HG03108 (cell line): ENCODE data around the gene FTO.
"Not testable (repeated sequence)": the region's sequence is repeated elsewhere in the genome, so short reads cannot be mapped to it uniquely, and the experiment has no call there.

ENCODE experiments used
- ATAC-seq: cut with Tn5 transposase; IDR thresholded peaks from one replicate; pipeline ENCODE4 v1.9.1; 2021; ENCODE audit warnings: moderate library complexity; ENCODE audit not compliant: unreplicated experiment

The FTO gene

DNA sequence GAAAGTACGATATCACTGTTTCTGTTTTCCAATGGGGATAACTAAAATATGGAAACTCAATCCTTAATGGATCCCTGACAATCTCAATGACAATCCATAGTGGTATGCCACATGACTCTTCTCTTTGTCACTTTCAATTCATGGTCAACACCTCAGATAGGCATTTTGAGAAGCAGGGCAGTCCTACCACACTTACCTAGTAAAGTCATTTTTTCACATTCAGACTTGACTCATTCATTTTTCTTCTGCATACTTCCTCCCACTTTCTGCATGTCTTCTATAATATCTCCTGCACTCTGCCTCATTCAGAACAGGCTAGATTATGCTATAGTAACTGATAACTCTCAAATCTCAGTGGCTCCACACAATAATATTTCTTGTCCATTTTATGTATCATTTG, 117.5 kb downstream of the FTO start:
- ATAC-seq, result no peak

DNA sequence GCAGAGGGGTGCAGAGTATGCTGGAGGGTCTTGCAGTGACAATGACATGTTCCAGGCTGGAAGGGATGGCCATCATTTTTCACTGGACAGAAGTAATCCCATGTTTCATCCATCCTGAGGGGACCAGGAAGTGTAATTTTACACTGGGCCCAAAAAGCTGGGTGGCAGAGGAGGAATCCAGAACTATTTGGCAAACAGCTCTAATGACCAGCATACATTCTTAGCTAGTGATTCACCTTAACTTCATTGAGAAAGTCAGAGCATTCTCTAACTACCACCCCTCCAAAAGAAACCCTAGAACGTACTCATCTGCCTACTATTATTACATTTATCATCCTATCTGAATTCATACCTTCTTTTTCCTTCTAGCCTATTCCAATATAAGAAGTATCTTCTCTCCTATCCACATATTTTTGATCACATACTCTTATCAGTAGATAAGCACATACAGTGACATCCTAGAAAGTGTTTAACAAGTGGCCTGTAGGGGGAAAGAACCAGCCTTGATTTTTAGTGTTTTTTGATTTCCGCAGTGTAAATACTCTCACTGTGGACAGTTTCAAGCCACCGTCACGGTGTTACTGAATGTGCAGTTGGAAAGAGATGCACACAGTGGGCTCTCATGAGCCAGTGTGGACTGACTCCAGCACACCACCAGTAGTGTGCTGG, 118.1 kb downstream of the FTO start:
- ATAC-seq, result no peak

DNA sequence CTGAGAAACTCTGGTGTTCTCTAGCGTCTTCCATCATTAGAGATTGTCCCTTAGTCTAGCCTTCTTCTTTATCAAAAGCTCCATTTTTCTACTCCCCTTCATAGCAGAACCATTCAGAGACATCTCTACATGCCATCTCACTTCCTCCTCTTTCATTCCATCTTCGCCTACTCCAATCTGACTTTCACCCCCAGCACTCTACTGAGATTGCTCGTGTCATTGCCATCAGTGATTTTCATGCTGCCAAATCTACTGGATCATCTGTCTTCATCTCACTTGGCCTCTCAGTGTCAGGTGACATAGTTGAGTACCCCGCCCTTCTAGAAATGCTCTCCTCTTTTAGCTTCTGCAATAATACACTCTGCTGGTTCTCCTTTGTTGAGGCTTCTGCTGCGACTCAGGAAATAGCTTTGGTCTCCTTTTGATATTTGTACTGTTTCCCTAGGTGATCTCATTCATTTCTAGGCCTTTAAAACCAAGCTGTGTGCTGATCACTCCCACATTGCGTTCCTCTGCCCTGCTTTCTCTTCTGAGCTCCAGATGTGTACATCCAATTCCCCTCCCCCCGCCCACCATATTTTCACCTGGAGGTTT, 119.1 kb downstream of the FTO start:
- ATAC-seq, result no peak

DNA sequence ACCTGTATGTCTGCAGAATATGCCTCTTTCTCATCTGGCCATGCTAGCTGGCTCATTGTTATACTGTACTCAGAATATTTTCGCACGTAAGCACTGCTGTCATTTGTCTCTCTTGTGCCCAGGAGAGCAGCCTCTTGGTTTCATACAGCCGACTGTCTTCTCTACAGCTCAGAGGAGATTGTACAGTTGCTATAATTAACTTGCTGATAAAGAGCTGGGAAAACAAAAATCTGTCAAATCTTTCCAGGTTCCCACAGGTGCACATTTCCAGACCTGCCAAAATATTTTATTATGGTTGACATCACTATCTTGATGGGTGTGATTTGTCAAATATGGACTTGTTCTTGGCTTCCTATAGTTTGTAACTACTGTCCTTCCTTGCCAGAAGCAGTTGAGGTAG, 122.7 kb downstream of the FTO start:
- ATAC-seq, result no peak

DNA sequence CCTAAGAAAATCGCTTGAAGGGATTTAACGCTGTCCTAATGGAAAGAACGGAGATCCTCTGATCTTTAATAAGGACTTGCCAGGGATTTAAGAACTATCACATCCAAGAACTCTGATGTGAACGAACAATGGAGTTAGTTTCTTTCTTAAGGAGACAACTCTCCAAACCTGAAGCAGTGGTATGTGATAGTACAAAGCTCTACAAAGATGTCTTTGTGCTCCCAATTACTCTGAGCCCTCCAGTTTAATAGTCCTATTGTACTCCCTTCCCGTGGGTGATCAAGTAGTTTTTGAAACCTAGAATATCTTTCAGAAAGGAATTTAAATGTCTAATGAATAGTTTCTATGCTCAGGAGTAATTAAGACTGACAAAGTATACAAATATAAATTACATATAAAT, 123.8 kb downstream of the FTO start:
- ATAC-seq, result no peak

DNA sequence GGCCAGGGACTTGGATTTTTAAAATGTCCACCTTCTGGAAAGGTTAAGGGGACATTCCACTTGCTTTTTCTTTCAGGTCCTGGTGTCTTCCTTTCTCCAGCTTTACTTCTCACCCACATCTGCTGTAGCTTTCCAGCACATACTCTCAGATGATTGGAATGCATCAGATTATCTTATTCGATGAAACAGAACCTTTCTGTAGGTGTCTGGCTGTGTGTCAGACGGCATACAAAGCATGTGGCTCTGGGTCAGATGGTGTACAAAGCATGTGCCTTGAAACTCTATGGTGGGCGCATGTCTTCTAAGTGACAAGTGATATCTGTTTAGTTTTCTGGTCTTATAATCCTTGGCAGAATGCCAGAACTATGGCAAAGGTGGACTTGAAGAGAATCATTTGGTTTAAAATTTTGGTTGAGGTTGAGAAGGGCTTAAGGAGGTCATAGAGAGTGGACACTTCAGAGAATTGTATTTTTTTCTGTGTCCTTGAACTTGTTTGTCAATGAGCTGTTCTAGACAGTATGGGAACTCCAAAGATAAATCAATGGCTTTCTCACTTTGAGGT, 125.3 kb downstream of the FTO start:
- no peak for ATAC-seq

DNA sequence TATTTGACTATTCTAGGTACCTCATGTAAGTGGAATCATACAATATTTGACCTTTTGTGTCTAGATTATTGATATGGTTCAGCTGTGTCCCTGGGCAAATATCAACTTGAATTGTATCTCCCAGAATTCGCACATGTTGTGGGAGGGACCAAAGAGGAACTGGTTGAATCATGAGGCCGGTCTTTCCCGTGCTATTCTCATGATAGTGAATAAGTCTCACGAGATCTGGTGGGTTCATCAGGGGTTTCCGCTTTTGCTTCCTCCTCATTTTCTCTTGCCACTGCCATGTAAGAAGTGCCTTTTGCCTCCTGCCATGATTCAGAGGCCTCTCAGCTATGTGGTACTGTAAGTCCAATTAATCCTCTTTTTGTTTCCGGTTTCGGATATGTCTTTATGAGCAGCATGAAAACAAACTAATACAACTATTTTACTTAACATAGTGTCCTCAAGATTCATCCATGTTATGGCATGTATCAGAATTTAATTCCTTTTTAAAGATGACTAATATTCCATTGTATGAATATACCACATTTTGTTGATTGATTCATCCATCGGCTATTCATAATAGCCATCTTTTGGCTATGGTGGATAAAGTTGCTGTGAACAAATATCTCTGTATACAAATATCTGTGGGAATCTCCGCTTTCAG, 129.1 kb downstream of the FTO start:
- ATAC-seq, result no peak

DNA sequence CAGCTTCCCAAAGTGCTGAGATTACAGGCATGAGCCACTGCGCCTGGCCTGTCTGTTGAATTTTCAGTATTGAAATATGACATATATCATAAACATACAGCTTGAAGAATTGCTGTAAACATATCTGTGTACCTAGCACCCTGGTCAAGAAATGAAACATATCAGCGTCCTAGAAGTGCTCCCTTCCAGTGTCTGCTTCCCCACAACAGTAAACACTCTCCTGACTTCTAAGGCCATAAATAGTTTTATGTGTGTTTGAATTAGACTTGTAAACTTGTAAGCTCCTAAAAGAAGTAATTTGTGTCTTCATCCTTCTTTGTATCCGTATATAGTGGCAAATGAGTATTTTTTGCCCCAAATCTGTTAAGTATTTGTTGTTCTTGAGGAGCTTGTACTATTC, 132.2 kb downstream of the FTO start:
- no peak for ATAC-seq

DNA sequence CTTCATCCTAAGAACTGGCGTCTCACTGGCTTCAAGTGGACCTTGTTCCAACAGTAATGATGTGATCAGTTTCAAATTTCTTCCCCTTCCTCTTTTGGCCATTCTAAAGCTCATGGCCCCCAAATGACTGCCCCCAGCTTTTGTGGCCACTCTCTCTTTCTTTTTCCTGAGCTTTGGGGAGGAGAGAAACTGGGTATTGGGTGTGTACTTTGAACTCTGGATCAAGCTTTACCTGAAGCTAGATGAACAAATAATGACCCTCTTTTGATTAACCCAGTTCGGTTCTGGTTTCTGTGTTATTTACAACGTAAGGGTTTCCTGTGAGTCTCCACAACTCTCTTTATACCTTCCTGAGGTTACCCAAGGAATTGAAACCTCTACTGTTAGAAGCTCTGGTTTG, 132.7 kb downstream of the FTO start:
- ATAC-seq, result no peak

DNA sequence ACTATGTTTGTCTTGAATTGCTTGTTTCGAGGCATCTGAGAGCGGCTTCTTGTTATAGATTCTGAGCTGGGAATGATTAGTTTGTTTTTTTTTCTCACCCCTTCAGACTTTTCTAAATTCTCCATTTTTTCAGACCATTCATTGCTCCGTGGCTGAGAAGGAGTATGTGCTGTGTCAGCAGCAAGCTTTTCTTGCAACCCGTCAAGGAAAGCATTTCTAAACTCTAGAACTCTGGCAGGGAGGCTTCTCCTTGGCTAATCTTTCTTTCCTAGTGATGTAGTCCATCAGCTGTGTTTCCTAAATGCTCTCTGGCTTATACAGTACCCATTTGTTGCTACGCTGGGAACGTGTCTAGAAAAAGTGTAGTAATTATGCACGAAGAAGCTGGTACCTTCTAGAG, 133.5 kb downstream of the FTO start:
- ATAC-seq, result no peak

DNA sequence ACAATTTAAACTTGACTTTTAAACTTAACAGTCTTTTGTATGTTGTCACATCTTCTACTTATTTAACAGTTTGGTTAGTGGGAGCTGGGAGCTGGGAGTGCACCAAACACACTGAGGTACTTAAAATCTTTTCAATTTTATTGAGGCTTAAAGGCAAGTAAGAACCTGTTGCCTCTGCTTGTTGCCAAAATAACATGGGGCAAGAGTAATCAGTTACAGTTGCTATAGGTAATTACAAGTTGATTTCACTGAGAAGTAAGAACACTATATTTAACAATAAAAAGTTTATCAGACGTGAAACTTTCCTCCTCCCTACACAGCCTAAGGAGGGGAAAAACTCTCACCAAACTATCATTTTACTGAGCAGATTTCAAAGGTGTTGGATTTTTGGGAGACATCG, 135.2 kb downstream of the FTO start:
- no peak for ATAC-seq

DNA sequence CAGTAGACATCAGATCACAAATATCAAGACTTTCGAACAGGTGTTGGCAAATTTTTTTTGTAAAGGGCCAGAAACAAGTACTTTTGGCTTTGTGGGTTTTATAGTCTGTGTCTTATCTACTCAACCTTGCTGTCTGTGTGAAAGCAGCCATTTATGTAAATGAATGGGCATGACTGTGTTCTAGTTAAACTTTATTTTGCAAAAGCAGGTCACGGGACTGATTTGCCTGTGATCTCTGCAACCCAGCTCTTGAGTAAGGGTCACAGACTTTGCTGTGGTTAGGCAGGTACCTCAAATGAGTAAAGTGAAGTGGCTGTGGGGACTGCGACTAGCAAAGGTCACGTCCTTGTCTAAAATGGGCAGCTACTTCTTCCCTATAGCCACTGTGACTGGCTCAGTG, 136.5 kb downstream of the FTO start:
- peak; percentile 83 for ATAC-seq

DNA sequence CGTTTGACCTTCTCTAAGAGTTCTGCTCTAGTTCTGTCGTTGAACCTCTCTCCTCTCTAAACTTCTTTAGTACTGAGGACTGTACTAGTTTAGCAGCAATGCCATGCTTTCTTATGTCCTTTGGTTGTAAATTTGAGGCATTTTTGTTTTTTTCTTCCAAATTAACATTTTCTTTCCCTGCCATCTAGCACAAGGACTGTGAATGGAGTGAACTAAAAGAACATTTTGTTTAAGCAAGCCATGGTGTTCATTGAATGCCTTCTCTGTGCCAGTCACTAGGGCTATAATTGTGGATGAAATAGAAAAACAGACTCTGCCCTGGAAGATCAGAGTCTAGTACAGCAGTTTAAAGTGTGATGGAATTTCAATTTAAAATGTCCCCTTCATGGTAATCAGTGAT, 137.9 kb downstream of the FTO start:
- ATAC-seq, result no peak

DNA sequence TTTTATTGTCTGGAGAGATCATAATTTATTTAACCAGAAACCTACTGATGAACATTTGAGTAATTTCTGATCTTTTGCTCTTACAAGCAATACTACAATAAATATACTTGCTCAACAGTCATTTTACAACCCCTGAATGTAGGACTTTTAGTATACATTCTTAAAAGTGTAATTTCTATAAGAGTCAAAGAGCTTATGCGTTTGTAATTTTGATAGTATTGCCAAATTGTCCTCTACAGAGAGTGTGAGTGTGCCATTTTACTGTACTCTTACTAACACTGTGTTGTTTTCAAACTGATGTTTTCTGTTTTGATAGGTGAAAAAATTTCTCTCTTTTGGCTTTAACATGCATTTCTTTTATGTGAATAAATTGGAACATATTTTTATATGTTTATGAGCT, 139.1 kb downstream of the FTO start:
- ATAC-seq, result no peak

DNA sequence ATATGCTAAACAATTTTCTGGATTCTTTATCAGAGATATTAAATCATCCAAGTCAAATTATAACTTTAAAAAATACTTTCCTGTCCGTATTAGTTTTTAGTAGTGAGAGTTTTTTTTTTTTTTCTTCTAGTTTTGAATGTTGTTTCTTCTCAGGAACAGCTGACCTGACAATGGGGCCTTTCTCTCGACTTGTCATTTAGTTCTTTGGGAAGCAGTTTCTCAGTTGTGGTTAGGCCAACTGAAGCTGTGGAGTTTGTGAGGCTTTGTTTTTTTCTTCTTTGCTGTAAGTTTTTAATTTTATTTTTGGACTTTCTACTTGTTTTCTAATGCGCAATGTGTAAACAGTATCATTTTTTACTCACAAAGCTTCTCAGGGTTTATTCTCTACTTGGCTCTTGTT, 140.8 kb downstream of the FTO start:
- ATAC-seq, result no peak

DNA sequence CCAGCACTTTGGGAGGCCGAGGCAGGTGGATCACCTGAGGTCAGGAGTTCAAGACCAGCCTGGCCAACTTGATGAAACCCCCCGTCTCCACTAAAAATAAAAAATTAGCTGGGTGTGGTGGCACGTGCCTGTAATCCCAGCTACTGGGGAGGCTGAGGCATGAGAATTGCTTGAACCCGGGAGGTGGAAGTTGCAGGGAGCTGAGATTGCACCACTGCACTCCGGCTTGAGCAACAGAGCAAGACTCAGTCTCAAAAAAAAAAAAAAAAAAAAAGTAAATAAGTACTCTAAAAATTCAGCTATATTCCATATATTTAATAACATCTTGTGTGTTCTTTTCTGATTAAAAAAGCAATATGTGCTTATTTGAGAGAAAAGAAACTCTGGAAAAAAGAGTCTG, 142.6 kb downstream of the FTO start:
- not testable (repeated sequence) for ATAC-seq

DNA sequence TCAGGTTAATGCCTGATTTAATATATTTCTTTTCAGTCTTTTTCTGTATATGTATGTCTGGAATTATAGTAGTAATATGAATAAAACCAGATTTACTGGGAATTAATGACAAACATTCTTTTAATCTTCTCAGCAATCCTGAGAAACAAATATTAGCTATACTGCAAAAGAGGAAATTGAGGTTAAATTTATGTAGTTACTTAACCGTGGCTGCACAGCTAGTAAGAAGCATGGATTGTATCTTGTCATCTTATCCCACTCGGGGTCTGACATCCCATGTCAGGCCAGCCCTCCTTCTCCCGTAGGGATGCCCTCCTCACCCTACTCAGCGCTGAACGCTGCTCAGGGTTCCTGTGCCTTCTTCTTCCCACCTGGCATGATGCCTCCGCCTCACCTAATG, 143.0 kb downstream of the FTO start:
- no peak for ATAC-seq

DNA sequence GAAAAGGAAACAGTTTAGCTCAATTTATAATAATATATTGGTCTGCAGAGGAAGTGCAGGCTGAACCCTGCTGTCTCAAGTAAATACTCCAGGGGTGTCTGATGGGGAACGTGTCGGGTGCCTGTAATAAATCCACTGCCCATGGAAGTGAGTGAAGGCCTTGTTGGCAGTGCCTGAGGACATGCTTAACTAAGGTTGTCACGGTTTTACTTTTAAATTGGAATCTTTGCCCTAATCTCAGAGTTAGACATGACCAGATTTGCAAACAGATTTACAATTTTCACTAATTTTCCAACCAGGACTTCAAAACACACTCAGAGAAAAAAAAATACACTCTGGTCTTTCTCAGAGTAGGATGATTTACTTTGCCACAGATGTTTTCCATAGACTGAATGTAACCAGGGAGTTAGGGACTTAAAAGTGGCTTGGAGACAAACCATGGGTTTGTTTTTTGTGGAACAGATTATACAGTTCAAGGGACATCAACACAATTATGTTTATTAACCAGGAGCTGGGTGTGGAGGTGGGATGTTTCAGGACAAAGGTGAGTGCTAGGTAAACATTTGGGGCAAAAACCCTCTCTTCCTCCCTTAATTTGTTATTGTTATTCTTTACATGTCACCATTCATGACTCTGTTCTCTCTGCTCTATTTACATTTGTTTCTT, 144.5 kb downstream of the FTO start:
- ATAC-seq, result no peak

DNA sequence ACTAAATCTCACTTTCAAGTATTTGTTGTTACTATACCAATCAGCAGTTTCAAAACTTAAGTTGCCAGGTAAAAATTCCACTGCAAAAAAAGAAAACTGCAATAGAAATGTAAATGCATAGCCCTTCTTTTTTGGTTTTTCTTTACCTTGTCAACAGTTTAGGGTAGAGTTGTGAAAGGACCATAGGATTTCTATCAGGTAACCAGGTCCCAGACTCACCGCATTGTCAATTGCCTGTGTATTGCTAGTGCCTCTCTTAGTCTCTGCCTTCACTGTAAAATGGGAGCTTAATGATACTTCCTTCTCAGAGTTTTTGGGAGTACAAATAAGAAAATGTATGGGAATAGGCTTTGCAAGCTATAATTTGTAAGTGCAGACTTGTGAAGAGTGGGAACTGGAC, 145.0 kb downstream of the FTO start:
- ATAC-seq, result no peak

DNA sequence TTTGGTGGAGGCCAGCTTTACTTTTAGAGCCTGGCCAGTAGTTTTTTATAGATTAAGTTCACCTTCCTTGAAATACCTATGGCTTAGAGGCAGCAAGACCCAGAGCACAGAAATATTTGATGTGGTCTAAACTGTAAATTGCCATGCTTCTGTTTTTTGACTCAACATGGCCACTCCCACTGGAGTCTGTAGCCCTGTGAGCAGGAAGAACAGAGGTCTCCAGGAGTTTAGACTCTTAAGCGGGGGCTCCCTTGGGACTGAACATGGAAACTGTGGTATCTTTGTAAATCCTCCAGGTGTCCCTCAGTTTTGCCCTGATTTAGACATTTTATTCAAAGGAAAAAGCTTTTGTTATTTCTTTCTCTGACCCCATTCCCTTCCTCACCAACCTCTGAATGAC, 145.6 kb downstream of the FTO start:
- no peak for ATAC-seq

DNA sequence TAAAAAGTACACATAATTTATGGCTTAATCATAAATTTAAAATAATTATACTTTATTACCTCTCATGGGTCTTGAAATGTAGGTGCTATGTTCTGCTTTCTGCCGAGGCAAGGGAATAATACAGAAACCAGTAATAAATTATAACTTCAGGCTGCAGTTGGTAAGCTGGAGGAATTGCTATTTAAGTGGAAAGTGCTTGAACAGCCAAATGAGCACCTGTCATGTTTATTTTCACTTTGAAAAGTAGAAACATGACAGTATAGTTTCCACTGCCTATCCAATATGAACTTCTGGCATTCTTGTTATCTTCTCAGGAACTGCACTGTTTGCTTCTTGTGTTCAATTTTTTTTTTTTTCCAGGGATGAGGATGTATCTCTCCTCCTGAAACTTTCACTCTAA, 146.0 kb downstream of the FTO start:
- no peak for ATAC-seq

DNA sequence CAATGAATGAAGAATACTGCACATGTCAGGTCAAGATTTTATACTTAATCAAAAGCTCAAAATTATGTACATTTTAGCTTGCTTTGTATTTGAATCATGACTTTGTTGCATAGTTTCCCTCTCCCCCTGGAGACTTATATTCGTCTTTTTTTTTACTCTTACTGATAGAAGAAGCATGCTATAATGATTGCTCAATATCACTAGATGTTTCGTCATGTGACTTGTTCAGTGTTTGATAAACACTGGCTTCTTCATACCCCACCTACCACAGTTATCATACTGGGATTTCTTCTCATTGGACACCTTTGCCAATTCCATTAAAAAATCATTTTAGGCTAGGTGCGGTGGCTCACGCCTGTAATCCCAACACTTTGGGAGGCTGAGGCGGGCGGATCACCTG, 148.7 kb downstream of the FTO start:
- ATAC-seq, result no peak
